Measurements from ENCODE around the gene JARID2. TPM values are rescaled to one million over a fixed set of nuclear protein-coding genes. Genes with fewer than 3 reads are reported as not detected.

JARID2 gene
- total and polyA plus RNA-seq, 2 of the 13 experiments (the other 11 are each of a cell fraction or from before 2014, with no cell fraction given): 7.5 to 10.3 TPM

DNA sequence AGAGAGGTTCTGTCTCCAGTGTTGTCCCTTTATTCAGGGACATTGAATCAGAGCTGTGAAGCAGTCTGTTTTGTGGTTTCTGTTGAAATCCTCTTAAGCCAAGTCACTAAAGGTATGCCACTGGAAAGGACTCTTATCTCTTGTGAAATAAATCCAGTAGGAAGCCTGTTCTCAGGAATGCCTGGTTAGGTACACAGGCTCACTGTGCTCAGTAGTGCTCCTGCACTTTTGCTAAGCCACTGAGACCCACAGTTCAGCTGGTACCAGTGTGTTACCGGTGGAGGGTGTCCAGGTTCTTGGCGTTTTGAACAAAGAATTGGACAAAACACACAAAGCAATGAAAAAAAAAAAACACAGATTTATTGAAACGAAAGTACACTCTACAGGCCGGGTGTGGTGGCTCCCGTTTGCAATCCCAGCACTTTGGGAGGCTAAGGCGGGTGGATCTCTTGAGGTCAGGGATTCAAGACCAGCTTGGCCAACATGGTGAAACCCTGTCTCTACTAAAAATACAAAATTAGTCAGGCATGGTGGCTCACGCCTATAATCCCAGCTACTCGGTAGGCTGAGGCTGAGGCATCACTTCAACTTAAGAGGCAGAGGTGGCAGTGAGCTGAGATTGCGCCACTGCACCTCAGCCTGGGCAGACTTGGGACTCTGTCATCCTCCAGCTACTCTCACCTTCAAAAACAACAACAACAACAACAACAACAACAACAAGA is 186.1 kb downstream of the JARID2 start (continued):
- 0 out of 2 replicates have a peak, but pooled peaks have one; percentile 27 for TF ChIP-seq SOX13 (IDR thresholded peaks at IDR 0.05)
- peak in 1 of 2 experiments; percentile 56; a peak in 1 of 4 replicates for TF ChIP-seq SOX13 (CRISPR knock-in tag; conservative IDR thresholded peaks at IDR 0.05 in 1 of 2, IDR thresholded peaks at IDR 0.05 in 1 of 2)
- TF ChIP-seq, protein P1, sequence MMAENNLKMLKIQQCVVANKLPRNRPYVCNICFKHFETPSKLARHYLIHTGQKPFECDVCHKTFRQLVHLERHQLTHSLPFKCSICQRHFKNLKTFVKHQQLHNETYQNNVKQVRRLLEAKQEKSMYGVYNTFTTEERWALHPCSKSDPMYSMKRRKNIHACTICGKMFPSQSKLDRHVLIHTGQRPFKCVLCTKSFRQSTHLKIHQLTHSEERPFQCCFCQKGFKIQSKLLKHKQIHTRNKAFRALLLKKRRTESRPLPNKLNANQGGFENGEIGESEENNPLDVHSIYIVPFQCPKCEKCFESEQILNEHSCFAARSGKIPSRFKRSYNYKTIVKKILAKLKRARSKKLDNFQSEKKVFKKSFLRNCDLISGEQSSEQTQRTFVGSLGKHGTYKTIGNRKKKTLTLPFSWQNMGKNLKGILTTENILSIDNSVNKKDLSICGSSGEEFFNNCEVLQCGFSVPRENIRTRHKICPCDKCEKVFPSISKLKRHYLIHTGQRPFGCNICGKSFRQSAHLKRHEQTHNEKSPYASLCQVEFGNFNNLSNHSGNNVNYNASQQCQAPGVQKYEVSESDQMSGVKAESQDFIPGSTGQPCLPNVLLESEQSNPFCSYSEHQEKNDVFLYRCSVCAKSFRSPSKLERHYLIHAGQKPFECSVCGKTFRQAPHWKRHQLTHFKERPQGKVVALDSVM (CRISPR knock-in tag; IDR thresholded peaks at IDR 0.05): no peak
- TF ChIP-seq LCORL (IDR thresholded peaks at IDR 0.05): no peak
- TF ChIP-seq LCORL (CRISPR knock-in tag; IDR thresholded peaks at IDR 0.05): peak; percentile 27; the same call in 1 of the 2 replicates
- TF ChIP-seq ZSCAN20 (CRISPR knock-in tag; IDR thresholded peaks at IDR 0.05; ENCODE audit: borderline replicate concordance): no peak
- TF ChIP-seq ZNF12 (CRISPR knock-in tag; IDR thresholded peaks at IDR 0.05): 0 out of 2 replicates have a peak, but pooled peaks have one; percentile 47
- TF ChIP-seq PHF8 (CRISPR knock-in tag; IDR thresholded peaks at IDR 0.05): no peak
- TF ChIP-seq HDAC6 (IDR thresholded peaks at IDR 0.05; ENCODE audit: low read depth, low read length): no peak
- TF ChIP-seq KDM1A (CRISPR knock-in tag; IDR thresholded peaks at IDR 0.05): 0 out of 2 replicates have a peak, but pooled peaks have one; percentile 32
- no peak for TF ChIP-seq SMYD3 (CRISPR knock-in tag; IDR thresholded peaks at IDR 0.05)
- peak; percentile 59; the same call in 1 of the 2 replicates for TF ChIP-seq MYNN (CRISPR knock-in tag; IDR thresholded peaks at IDR 0.05; ENCODE audit: low read depth)
- TF ChIP-seq ZNF878 (CRISPR knock-in tag; IDR thresholded peaks at IDR 0.05): no peak
- TF ChIP-seq, protein P2, sequence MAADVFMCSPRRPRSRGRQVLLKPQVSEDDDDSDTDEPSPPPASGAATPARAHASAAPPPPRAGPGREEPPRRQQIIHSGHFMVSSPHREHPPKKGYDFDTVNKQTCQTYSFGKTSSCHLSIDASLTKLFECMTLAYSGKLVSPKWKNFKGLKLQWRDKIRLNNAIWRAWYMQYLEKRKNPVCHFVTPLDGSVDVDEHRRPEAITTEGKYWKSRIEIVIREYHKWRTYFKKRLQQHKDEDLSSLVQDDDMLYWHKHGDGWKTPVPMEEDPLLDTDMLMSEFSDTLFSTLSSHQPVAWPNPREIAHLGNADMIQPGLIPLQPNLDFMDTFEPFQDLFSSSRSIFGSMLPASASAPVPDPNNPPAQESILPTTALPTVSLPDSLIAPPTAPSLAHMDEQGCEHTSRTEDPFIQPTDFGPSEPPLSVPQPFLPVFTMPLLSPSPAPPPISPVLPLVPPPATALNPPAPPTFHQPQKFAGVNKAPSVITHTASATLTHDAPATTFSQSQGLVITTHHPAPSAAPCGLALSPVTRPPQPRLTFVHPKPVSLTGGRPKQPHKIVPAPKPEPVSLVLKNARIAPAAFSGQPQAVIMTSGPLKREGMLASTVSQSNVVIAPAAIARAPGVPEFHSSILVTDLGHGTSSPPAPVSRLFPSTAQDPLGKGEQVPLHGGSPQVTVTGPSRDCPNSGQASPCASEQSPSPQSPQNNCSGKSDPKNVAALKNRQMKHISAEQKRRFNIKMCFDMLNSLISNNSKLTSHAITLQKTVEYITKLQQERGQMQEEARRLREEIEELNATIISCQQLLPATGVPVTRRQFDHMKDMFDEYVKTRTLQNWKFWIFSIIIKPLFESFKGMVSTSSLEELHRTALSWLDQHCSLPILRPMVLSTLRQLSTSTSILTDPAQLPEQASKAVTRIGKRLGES (CRISPR knock-in tag; IDR thresholded peaks at IDR 0.05; ENCODE audit: borderline replicate concordance): no peak
- TF ChIP-seq ZNF7 (CRISPR knock-in tag; IDR thresholded peaks at IDR 0.05): no peak
- peak; percentile 51; the same call in 1 of the 2 replicates for TF ChIP-seq FOXA3 (CRISPR knock-in tag; IDR thresholded peaks at IDR 0.05)
- TF ChIP-seq ZNF644 (CRISPR knock-in tag; IDR thresholded peaks at IDR 0.05; ENCODE audit: low read depth): peak; percentile 29; the same call in 1 of the 2 replicates
- peak; percentile 38; the same call in 1 of the 2 replicates for TF ChIP-seq FOSL2 (CRISPR knock-in tag; IDR thresholded peaks at IDR 0.05)
- peak; percentile 41; the same call in 1 of the 2 replicates for TF ChIP-seq HMG20B (CRISPR knock-in tag; conservative IDR thresholded peaks at IDR 0.05)
- TF ChIP-seq SOX6 (IDR thresholded peaks at IDR 0.05): no peak
- 0 out of 2 replicates have a peak, but pooled peaks have one; percentile 9 for TF ChIP-seq SOX6 (CRISPR knock-in tag; IDR thresholded peaks at IDR 0.05)
- no peak for TF ChIP-seq MTF1 (CRISPR knock-in tag; IDR thresholded peaks at IDR 0.05)
- peak; percentile 46; the same call in 1 of the 2 replicates for TF ChIP-seq HDAC2 (CRISPR knock-in tag; IDR thresholded peaks at IDR 0.05)
- no peak for TF ChIP-seq NAIF1 (CRISPR knock-in tag; IDR thresholded peaks at IDR 0.05; ENCODE audit: borderline replicate concordance)
- TF ChIP-seq RARA (CRISPR knock-in tag; IDR thresholded peaks at IDR 0.05): 0 out of 2 replicates have a peak, but pooled peaks have one; percentile 39
- peak; percentile 46; the same call in 1 of the 2 replicates for TF ChIP-seq ZNF331 (CRISPR knock-in tag; IDR thresholded peaks at IDR 0.05)
- no peak for TF ChIP-seq ZFAT (CRISPR knock-in tag; conservative IDR thresholded peaks at IDR 0.05)
- peak; percentile 88 for TF ChIP-seq CEBPB (IDR thresholded peaks at IDR 0.05; ENCODE audit: borderline replicate concordance, low read depth, low read length)
- TF ChIP-seq ELF3 (CRISPR knock-in tag; IDR thresholded peaks at IDR 0.05): 0 out of 2 replicates have a peak, but pooled peaks have one; percentile 30

Measured in HepG2 (cell line).